GM18907 (cell line): ENCODE measurements around the gene NRG4.
"Not testable (repeated sequence)": the region's sequence is repeated elsewhere in the genome, so short reads cannot be mapped to it uniquely, and the experiment has no call there.

Experiments used
- ATAC-seq: cut with Tn5 transposase; IDR thresholded peaks from one replicate; pipeline ENCODE4 v1.9.1; 2021; ENCODE audit warnings: mild to moderate bottlenecking, moderate library complexity; ENCODE audit not compliant: unreplicated experiment

Gene NRG4

GRCh38 chr15:75995611-75996010 is 16.6 kb downstream of the NRG4 start:
- ATAC-seq = no peak

DNA sequence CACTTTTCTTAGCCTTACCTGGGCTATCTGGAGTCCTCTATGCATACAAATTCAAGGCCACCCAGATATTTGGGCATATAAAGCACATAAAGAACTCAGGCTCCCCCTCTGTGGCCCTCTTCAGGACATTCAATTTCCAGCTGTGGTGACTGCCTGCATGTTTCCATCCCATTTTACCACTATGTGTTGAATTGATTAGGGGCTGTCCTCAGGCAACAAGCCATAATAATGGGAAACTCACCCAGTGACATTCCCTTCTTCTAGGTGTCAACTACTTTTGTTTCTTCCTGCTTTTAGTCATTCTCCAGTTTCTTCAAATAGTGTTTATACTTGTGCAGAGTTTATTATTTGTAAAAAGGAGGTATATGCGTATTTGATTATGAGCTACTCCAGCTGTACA is 18.0 kb downstream of the NRG4 start:
- no peak for ATAC-seq

DNA sequence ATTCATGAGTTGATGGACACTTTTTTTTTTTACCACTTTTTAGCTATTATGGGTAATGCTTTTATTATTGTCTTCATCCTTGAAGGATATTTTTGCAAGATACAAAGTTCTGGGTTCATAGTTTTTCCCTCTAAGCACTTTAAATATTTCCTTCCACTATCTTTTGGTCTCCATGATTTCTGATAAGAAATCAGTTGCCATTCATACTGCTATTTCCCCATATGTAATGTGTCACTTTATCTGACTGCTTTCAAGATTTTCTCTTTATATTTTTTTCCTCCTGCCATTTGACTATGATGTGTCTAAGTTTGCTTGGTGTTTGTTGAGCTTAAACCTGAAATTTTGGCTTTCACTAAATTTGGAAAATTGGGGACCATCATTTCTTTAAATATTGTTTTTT is 19.3 kb downstream of the NRG4 start:
- ATAC-seq = no peak

DNA sequence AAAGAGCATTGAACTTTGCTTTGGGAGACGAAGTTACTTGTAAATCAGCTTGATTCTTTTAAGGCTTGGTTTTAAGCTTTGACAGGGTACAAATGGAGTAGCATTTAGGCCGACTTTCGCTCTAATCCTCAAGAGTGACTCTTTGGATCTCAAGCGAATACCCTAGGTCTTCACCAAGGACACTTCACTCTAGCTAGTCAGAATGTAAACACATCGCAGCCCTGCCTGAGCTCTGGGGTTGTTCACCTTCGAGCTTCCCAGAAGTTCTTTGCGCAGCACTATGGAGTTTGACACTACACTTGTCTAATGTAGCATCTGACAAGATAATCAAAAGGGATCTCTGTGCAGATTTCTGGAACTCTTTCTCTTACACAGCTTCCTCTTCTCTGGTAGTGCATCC is 22.3 kb downstream of the NRG4 start:
- ATAC-seq = no peak

DNA sequence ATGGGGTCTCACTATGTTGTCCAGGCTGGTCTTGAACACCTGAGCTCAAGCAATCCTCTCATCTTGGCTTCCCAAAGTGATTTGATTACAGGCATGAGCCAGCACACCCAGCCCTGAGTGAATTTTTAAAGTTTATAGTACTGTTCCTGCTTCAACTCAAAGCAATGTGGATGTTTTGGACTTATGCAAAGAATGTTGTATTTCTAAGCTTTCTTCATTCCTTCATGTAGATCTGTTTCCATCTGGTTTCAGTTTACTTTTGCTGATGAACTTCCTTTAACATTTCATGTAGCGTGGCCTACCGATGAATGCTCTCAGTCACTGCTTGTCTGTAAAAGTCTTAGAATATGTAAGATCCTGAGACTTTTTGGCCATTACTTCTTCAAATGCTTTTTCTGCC is 23.2 kb downstream of the NRG4 start:
- ATAC-seq = no peak

- no peak for ATAC-seq
These were observed 26.3 kb downstream of the NRG4 start for GRCh38 chr15:75985971-75986370.

GRCh38 chr15:75984706-75985105 is 27.5 kb downstream of the NRG4 start:
- not testable (repeated sequence) for ATAC-seq

GRCh38 chr15:75982468-75982867 is 29.8 kb downstream of the NRG4 start:
- ATAC-seq = no peak

- ATAC-seq = no peak
These were observed 30.9 kb downstream of the NRG4 start for GRCh38 chr15:75981149-75981815.

DNA sequence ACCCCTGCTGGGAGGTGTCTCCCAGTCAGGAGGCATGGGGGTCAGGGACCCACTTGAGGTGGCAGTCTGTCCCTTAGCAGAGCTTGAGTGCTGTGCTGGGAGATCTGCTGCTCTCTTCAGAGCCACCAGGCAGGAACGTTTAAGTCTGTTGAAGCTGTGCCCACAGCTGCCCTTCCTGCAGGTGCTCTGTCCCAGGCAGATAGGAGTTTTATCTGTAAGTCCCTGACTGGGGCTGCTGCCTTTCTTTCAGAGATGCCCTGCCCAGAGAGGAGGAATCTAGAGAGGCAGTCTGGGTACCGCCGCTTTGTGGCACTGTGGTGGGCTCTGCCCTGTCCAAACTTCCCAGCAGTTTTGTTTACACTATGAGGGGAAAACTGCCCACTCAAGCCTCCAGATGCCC is 35.5 kb downstream of the NRG4 start:
- ATAC-seq = not testable (repeated sequence)

DNA sequence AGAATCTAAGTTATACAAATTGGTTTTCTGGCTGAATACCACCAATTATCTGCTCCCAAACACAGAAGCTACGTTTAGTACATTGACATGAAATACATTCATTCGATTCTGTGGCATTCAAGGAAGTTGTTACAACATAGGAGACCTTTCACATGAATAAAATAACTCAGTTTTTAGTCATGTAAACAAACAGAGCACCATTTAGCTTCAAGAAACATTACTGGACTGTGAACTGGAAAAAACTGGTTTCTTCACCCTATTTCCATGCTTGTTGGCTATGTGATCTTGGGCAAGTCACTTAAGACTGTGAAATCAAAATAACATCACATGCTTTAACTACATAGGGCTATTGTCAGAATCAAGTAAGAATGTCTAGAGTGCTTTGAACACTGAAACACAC is 46.2 kb downstream of the NRG4 start:
- ATAC-seq = no peak

GRCh38 chr15:75961331-75961730 is 50.9 kb downstream of the NRG4 start:
- ATAC-seq = no peak

- ATAC-seq = no peak
These were observed 56.5 kb downstream of the NRG4 start for GRCh38 chr15:75955720-75956119.

- ATAC-seq = no peak
These were observed 59.7 kb downstream of the NRG4 start for GRCh38 chr15:75952525-75952924.

DNA sequence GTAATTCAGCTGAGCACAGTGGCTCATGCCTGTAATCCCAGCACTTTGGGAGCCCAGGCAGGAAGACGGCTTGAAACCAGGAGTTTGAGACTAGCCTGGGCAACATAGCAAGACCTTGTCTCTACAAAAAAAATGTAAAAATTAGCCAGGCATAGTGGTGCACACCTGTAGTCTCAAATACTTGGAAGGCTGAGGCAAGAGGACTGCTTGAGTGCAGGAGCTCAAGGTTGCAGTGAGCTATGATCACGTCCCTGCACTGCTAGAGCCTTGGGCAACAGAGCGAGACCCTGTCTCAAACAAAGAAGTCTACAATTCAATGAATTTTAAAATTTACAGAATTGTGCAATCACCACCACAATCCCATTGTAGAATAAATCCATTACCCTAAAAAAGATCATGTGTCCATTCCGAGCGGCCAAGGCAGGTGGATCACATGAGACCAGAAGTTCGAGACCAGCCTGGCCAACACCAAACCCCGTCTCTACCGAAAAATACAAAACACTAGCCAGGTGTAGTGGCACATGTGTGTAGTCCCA is 63.4 kb downstream of the NRG4 start:
- ATAC-seq = no peak

DNA sequence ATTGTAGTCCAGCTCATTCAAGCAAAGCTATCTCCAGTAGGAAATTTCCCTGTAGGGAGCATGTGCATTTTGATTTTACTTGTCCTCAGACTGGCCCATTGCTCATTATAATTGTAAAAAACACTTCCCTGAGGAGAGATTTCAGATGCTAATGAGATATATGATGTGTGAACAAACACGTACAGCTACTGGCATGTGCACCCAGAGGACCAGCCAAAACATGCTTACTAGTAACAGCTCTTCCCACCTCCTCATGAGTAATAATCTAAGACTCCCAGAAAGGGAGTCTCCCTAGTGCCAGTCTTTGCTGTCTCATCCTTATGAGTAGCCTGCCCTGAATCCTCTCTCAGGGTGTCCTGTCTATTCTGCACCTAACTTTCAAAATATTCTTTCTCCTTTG is 65.1 kb downstream of the NRG4 start:
- no peak for ATAC-seq

- no peak for ATAC-seq
These were observed 66.3 kb downstream of the NRG4 start for GRCh38 chr15:75945953-75946352.

GRCh38 chr15:75943713-75944215 is 68.5 kb downstream of the NRG4 start:
- no peak for ATAC-seq

DNA sequence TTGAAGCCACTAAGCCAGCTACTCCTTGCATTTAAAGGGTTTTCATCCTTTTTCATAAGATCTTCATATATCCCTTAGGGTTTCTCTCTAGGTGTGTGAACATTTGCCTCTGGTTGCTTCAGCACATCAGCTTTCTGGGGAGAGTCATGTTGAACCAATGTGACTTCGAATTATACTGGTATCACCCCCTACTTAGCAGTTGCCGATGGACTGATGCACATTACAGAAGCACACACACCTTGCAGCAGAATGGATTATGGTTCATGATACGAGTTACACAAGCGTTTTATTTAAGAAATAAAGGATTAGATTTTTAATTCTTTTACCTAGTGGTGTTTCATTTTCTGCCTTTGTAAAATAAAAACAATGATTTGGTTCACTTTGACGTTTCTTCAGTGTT is 69.0 kb downstream of the NRG4 start:
- no peak for ATAC-seq

DNA sequence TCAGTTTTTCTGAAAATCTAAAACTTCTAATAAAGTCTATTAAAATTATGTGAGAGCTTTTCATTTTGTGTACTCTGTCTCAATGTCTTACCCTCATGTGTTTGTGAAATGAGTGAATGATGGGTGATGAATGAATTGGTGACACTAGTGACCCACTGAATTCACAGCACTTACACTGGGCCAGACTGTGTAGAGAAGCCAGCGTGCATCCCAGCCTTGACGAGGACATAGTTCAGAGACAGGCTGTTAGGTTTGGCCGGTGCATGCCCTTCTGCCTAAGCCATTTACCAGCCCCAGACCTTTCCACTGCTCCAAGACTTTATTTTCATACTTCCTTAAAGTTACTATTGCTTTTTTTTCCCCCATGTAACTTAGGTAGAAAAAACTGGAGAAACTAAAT is 69.8 kb downstream of the NRG4 start:
- ATAC-seq = no peak

DNA sequence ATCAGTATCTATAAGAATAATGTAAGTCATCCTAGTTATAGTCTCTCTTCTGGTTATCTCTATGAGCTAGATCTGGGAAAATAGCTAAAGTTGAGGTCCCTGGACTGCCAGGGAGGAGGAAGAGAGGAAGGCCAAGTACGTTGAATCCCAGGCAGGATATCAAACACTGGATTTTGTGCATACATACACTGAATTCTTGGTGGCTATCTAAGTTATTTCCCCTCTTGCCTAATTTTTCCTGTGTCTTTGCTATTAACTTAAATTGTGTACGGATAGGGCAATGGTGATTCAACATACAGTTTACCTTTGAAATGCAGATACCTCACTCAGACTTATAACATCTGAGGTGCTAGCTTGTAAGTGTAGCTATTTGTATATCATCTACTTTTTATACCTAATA is 81.4 kb downstream of the NRG4 start:
- ATAC-seq = no peak

DNA sequence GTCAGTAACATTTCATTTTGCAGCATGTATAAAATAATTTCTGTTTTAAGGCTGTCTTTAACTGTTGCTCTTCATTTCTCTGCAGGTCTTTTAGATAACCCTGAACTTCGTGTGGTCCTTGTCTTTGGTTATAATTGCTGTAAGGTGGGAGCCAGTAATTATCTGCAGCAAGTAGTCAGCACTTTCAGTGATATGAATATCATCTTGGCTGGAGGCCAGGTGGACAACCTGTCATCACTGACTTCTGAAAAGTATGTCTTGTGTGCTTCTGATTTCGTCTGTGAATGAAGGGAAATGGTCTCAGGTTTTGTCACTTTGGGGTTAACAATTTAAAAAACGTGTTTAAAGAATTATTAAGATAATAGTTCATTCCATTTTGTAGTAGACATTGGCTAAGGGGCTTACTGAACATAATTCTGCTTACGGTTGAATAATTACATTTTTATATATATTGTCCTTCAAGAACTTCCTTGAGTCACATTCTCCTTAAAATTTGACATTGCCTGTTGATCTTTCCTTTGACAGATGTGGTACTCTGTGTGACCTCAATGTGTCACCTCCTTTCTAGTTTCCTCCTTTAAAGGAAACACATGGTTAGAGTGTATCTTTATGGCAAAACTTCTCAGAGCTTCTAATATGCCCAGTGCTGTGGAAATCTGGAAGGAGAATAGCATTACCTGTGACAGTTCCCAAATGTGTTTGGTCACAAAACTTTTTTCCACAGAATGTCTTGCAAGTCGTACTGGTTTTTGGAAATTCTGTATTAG is 82.2 kb downstream of the NRG4 start:
- no peak for ATAC-seq
